SK-N-SH (cell line): ENCODE measurements around the gene ARL3. TPM values are rescaled to one million over a fixed set of nuclear protein-coding genes. Genes with fewer than 3 reads are reported as not detected.

Experiments
- CTCF ChIA-PET: fragments of 300-600, 350-600 bp; formaldehyde crosslinking; extraction: SDS; loops from one replicate; lab custom pipeline; 2021; lab: Yijun Ruan, JAX
- POLR2A ChIA-PET: fragments of 350-600 bp; sonication (Branson Sonifier 250); formaldehyde crosslinking; extraction: SDS; loops from one replicate; lab custom pipeline; 2020; ENCODE audit warnings: antibody characterized with exemption, inconsistent platforms; lab: Yijun Ruan, JAX
- DNase-seq: peaks from one replicate; pipeline ENCODE4 v3.0.0; 2012
- H2AFZ ChIP-seq: fragments of 200-600 bp; sonication (generic); 2 replicates; pipeline ENCODE4 v1.8.1; 2016; ENCODE audit warnings: antibody characterized with exemption, mild to moderate bottlenecking, low read depth
- H3F3A ChIP-seq: fragments of 200-600 bp; sonication (generic); replicated peaks from 2 replicates; pipeline ENCODE3; 2016; ENCODE audit warnings: antibody characterized with exemption, mild to moderate bottlenecking; ENCODE audit not compliant: insufficient read depth
- H3K27ac ChIP-seq, 2 experiments: fragments of 200-500 bp in 1 of 2; fragments of 200-600 bp in 1 of 2; sonication (Bioruptor generic) in 1 of 2; sonication (generic), shearing (Covaris generic) in 1 of 2; 2 replicates each; pipeline versions ENCODE4 v1.5.1 to v1.6.1; 2014 to 2016; ENCODE audit warnings: low read depth in 2 of 2, inconsistent platforms in 1 of 2, low read length in 1 of 2, mild to moderate bottlenecking in 1 of 2, mixed read lengths in 1 of 2
- H3K27me3 ChIP-seq: fragments of 200-600 bp; sonication (generic), shearing (Covaris generic); 2 replicates; pipeline ENCODE4 v1.6.1; 2016; ENCODE audit warnings: mixed run types; ENCODE audit not compliant: insufficient read depth
- H3K36me3 ChIP-seq, 2 experiments: fragments of 200-500 bp in 1 of 2; fragments of 200-600 bp in 1 of 2; sonication (Bioruptor generic) in 1 of 2; sonication (generic) in 1 of 2; replicated peaks in 1 of 2; 2 replicates each; pipeline versions ENCODE3 to v1.5.1; 2014 to 2016; ENCODE audit warnings: low read length in 1 of 2, mild to moderate bottlenecking in 1 of 2; ENCODE audit not compliant: insufficient read depth in 2 of 2, control insufficient read depth in 1 of 2
- H3K4me1 ChIP-seq, 2 experiments: fragments of 200-500 bp in 1 of 2; fragments of 200-600 bp in 1 of 2; sonication (Bioruptor generic) in 1 of 2; sonication (generic), shearing (Covaris generic) in 1 of 2; 2 replicates each; pipeline versions ENCODE4 v1.5.1 to v1.6.1; 2014 to 2016; ENCODE audit warnings: low read depth in 1 of 2, low read length in 1 of 2, mixed run types in 1 of 2; ENCODE audit not compliant: insufficient read depth in 2 of 2, control insufficient read depth in 1 of 2
- H3K4me2 ChIP-seq: fragments of 200-600 bp; sonication (generic), shearing (Covaris generic); 2 replicates; pipeline ENCODE4 v1.6.1; 2017; ENCODE audit warnings: mixed run types
- H3K4me3 ChIP-seq, 2 experiments: fragments of 200-500 bp in 1 of 2; fragments of 200-600 bp in 1 of 2; sonication (Bioruptor generic) in 1 of 2; sonication (generic), shearing (Covaris generic) in 1 of 2; 2 replicates each; pipeline versions ENCODE4 v1.5.1 to v1.8.1; 2014 to 2016; ENCODE audit warnings: low read depth in 2 of 2, inconsistent platforms in 1 of 2, low read length in 1 of 2, mild to moderate bottlenecking in 1 of 2, mixed read lengths in 1 of 2, moderate library complexity in 1 of 2
- H3K79me2 ChIP-seq: fragments of 200-600 bp; sonication (generic); 2 replicates; pipeline ENCODE4 v1.8.1; 2017; ENCODE audit warnings: mild to moderate bottlenecking; ENCODE audit not compliant: insufficient read depth
- H3K9ac ChIP-seq: fragments of 200-600 bp; sonication (generic); 2 replicates; pipeline ENCODE4 v1.6.1; 2017; ENCODE audit warnings: mixed run types
- H3K9me2 ChIP-seq: fragments of 200-600 bp; sonication (generic); 2 replicates; pipeline ENCODE4 v1.6.1; 2017; ENCODE audit warnings: mixed run types
- H3K9me3 ChIP-seq: fragments of 200-600 bp; sonication (generic); 2 replicates; pipeline ENCODE4 v1.6.1; 2017; ENCODE audit warnings: mixed run types, mild to moderate bottlenecking, moderate library complexity
- H4K20me1 ChIP-seq: fragments of 200-600 bp; sonication (generic); 2 replicates; pipeline ENCODE4 v1.6.1; 2017; ENCODE audit warnings: mild to moderate bottlenecking, mixed run types; ENCODE audit not compliant: insufficient read depth
- CTCF ChIP-seq: fragments of 200-600 bp; sonication (generic); IDR thresholded peaks from 2 replicates; pipeline ENCODE4 v1.6.1; 2017; ENCODE audit warnings: antibody characterized with exemption, mild to moderate bottlenecking, moderate library complexity
- EP300 ChIP-seq, 2 experiments: IDR thresholded peaks; 2 replicates each; pipeline versions ENCODE4 v1.4.0 to v1.6.1; 2012; ENCODE audit warnings: borderline replicate concordance in 1 of 2, low read depth in 1 of 2, low read length in 1 of 2
- IRF3 ChIP-seq: fragments of 150-350 bp; IDR thresholded peaks from 2 replicates; pipeline ENCODE4 v1.6.1; 2016; ENCODE audit warnings: mild to moderate bottlenecking, low read depth, low read length
- MAX ChIP-seq: IDR thresholded peaks from 2 replicates; pipeline ENCODE4 v1.4.0; 2012; ENCODE audit warnings: low read depth
- MXI1 ChIP-seq: IDR thresholded peaks from 2 replicates; pipeline ENCODE4 v1.6.1; 2012; ENCODE audit warnings: mild to moderate bottlenecking, low read depth, low read length, improper control_type of control experiment
- POLR2AphosphoS5 ChIP-seq: IDR thresholded peaks from 2 replicates; pipeline ENCODE4 v1.6.1; 2012; ENCODE audit warnings: low read depth, low read length
- RAD21 ChIP-seq: IDR thresholded peaks from 2 replicates; pipeline ENCODE4 v1.6.1; 2012; ENCODE audit warnings: mild to moderate bottlenecking, low read length
- RCOR1 ChIP-seq: fragments of 150-350 bp; IDR thresholded peaks from 2 replicates; pipeline ENCODE4 v1.6.1; 2017; ENCODE audit warnings: antibody characterized with exemption, low read length
- SIN3A ChIP-seq: IDR thresholded peaks from 2 replicates; pipeline ENCODE4 v1.6.1; 2012; ENCODE audit warnings: low read depth, mild to moderate bottlenecking, low read length, moderate library complexity, borderline replicate concordance
- TAF1 ChIP-seq: IDR thresholded peaks from 2 replicates; pipeline ENCODE4 v1.6.1; 2012; ENCODE audit warnings: low read depth, mild to moderate bottlenecking, low read length, moderate library complexity, borderline replicate concordance
- TEAD4 ChIP-seq: IDR thresholded peaks from 2 replicates; pipeline ENCODE4 v1.4.0; 2012; ENCODE audit warnings: mild to moderate bottlenecking, borderline replicate concordance; ENCODE audit not compliant: insufficient read depth
- WGBS: methylation state at CpG from one replicate; pipeline ENCODE4 v1.1.6; 2017; ENCODE audit warnings: low lambda C conversion rate; 5-methylcytosine and 5-hydroxymethylcytosine counted together
- polyA plus RNA-seq, 3 experiments: library from polyadenylated mRNA; depleted of rRNA; stranded (reverse); fragments of >200 nt; gene quantifications; 2 replicates each; pipeline ENCODE4 v1.2.3, GENCODE V29; 2012

The ARL3 gene
- polyA plus RNA-seq, 1 of the 3 experiments (the other 2 are of a cell fraction): 11.2 TPM

- H3K27ac ChIP-seq: peak within 1 kb of the TSS; percentile 80 to 86
- peaks cover 0 to 3% of the 10 kb centered on the region in 2 experiments for H3K36me3 ChIP-seq
- peaks cover 17% of the 10 kb centered on the region for H3F3A ChIP-seq
- H4K20me1 ChIP-seq: peaks cover 5% of the 10 kb centered on the region
- peak within 1 kb of the TSS; percentile 99 for H3K4me2 ChIP-seq
- WGBS: 2% methylated on average over 34 of the region's 46 CpGs
- peak within 1 kb of the TSS; percentile 88 for H3K9ac ChIP-seq
- peak within 1 kb of the TSS; percentile 99 for H2AFZ ChIP-seq
- no peak for DNase-seq
- POLR2A ChIA-PET: interaction anchor here (2.0 to 2.2 kb wide), 3 partner anchors 44 to 73 kb away, joined by 8 to 13 read pairs (median 11); partner anchors contain the start of gene TRIM8
- peaks cover 18 to 20% of the 10 kb centered on the region in 2 experiments; a peak in 3 of 4 replicates for H3K4me1 ChIP-seq
- no peak; a peak in 1 of 4 replicates for TF ChIP-seq EP300 (IDR thresholded peaks at IDR 0.05; ENCODE audit: borderline replicate concordance in 1 of 2, low read depth in 1 of 2, low read length in 1 of 2)
- TF ChIP-seq RCOR1: 0 out of 2 replicates have a peak, but pooled peaks have one; percentile 5
- peak; percentile 97 for TF ChIP-seq MXI1
- no peak for TF ChIP-seq IRF3
- peak; percentile 93 for TF ChIP-seq MAX
- no peak for TF ChIP-seq RAD21
- TF ChIP-seq POLR2AphosphoS5: no peak
- no peak for TF ChIP-seq TEAD4
- TF ChIP-seq TAF1: 0 out of 2 replicates have a peak, but pooled peaks have one; percentile 42
- H3K27me3 ChIP-seq: no peaks in the 10 kb centered on the region
- peaks cover 47% of the 10 kb centered on the region for H3K79me2 ChIP-seq
- no peaks in the 10 kb centered on the region for H3K9me2 ChIP-seq
- H3K9me3 ChIP-seq: no peaks in the 10 kb centered on the region
- CTCF ChIA-PET: interaction anchor here (1.0 to 11.2 kb wide), 4 partner anchors 41 to 99 kb away, joined by 3 to 123 read pairs (median 8); partner anchors contain the start of gene TRIM8
- peak within 1 kb of the TSS; percentile 87 to 91 for H3K4me3 ChIP-seq
These were observed 641 bp upstream of the ARL3 start, which contains the start of gene SFXN2 for GRCh38 chr10:102714621-102715455. Gene SFXN2 (plus strand): TSS chr10:102714636. CDS start chr10:102726637, 12,001 bp downstream.

- Histone ChIP-seq H3K27ac (peak overlapping the region; percentile 80 to 86), H4K20me1 (peaks cover 5% of the 10 kb centered on the region), H3K9me2 (no peaks in the 10 kb centered on the region), H3K4me1 (peaks cover 17 to 20% of the 10 kb centered on the region in 2 experiments; a peak in 3 of 4 replicates), H3K4me2 (peak overlapping the region; percentile 91), H3F3A (peaks cover 18% of the 10 kb centered on the region), H3K79me2 (peaks cover 59% of the 10 kb centered on the region), H3K9ac (peak overlapping the region; percentile 88), H3K4me3 (peak overlapping the region; percentile 87 to 91), H3K27me3 (no peaks in the 10 kb centered on the region), H2AFZ (peak overlapping the region; percentile 99), H3K36me3 (peaks cover 0 to 3% of the 10 kb centered on the region in 2 experiments), H3K9me3 (no peaks in the 10 kb centered on the region)
- CTCF ChIA-PET: interaction anchor here (0.6 to 11.2 kb wide), 14 partner anchors 15 to 476 kb away, joined by 3 to 123 read pairs (median 3); partner anchors contain the start of gene TRIM8
- DNase-seq: no peak
- POLR2A ChIA-PET: interaction anchor here (0.6 to 2.2 kb wide), 5 partner anchors 35 to 86 kb away, joined by 3 to 13 read pairs (median 8); partner anchors contain the start of gene TRIM8
- no peak for TF ChIP-seq SIN3A
- peak; percentile 55; the same call in 1 of the 2 replicates for TF ChIP-seq CTCF
- 4% methylated on average over 13 of the region's 13 CpGs for WGBS
These were observed 721 bp downstream of the ARL3 start for GRCh38 chr10:102713539-102713813.
